Bronchial epithelial cell (primary cell): Measurements from ENCODE around the gene CABLES2. TPM values are rescaled to one million over a fixed set of nuclear protein-coding genes. Genes with fewer than 3 reads are reported as not detected.

Source experiments
- DNase-seq: peaks from one replicate; pipeline ENCODE4 v3.0.0-alpha.2; 2010; ENCODE audit warnings: low read depth
- FAIRE-seq: peaks from 2 replicates; lab custom pipeline; 2011; peaks lifted over from hg19 to GRCh38; lab: Jason Lieb, UNC
- H3K27me3 ChIP-seq: 2 replicates; pipeline ENCODE4 v1.5.1; 2011; ENCODE audit warnings: low read length; ENCODE audit not compliant: control insufficient read depth, insufficient read depth
- H3K36me3 ChIP-seq: 2 replicates; pipeline ENCODE4 v1.5.1; 2011; ENCODE audit warnings: low read length; ENCODE audit not compliant: control insufficient read depth, insufficient read depth
- H3K4me3 ChIP-seq: 2 replicates; pipeline ENCODE4 v1.5.1; 2011; ENCODE audit warnings: mild to moderate bottlenecking, low read depth, low read length, control low read depth
- CTCF ChIP-seq: IDR thresholded peaks from 2 replicates; pipeline ENCODE4 v1.5.1; 2011; ENCODE audit warnings: mild to moderate bottlenecking, moderate library complexity, low read length, control low read depth, inconsistent platforms; ENCODE audit not compliant: insufficient read depth, severe bottlenecking
- total RNA-seq: library from RNA; depleted of rRNA; stranded (reverse); fragments of >200 nt; gene quantifications from 2 replicates; pipeline ENCODE4 v1.2.1, GENCODE V29; 2014

CABLES2 gene
- total RNA-seq, 1 donor from 2014 or later = 1.3 TPM

DNA sequence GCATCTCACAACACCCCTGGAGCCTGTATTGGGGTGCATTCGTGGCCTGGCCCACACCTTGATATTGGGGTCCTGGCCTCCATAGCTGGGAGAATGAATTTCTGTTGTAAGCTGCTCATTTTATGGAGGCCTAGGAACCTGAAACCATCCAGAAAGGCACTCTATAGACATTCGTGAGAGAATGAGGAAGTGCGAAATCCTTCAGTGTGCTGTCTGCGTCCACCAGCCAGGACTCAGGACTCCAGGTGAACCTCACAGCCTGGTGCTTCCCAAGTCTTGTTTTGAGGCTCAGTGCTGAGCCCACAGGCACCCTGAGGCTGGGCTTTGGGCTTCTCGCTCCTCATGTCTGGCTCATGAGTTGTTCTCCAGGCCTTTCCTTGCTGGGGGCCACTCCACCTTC, 32.1 kb upstream of the CABLES2 start:
- DNase-seq (no peak), FAIRE-seq (no peak)
- peaks cover 1% of the 10 kb centered on the region for H3K27me3 ChIP-seq
- H3K36me3 ChIP-seq = no peaks in the 10 kb centered on the region
- H3K4me3 ChIP-seq = no peak overlapping the region
- no peak for TF ChIP-seq CTCF

DNA sequence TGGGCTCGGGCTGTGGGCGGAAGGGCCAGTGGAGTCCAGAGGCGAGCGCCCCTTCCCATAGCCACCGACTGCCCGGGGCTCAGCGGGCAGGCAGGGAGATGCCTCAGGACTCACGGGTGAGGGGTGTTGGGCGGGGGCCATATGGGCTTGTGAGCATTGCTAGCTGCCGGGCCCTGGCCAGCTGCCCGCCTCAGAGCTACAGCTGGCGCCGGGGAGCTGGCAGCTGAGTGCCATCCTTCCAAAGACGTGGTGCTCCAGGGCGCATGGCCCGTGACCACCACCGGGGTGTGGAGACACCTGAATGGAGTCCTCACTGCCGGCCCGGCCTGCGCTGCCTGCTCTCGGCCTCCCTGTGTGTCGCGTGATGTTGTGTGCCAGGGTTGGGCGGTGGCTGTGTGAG, 30.8 kb upstream of the CABLES2 start:
- FAIRE-seq (no peak), DNase-seq (no peak)
- TF ChIP-seq CTCF = no peak
- H3K4me3 ChIP-seq = no peak overlapping the region
- no peaks in the 10 kb centered on the region for H3K36me3 ChIP-seq
- H3K27me3 ChIP-seq = peaks cover 1% of the 10 kb centered on the region

DNA sequence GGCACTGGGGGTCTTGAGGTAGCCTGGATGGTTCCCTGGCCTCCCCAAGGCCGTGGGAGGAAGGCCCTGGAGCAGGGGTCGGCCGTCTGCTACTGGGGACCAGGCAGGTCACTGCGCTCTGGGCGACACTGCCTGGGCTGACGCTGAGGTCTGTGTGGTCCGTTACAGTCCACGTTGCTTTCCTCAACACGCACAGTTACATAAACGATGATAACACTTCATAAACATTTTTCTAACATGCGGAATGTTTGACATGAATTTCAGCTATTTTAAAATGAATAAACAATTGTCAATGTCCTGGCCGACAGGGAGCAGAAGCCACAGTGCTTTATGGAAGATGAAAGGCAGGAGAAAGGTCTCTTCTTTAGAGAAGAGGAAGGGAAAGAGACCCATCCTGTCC, 30.4 kb upstream of the CABLES2 start:
- FAIRE-seq (no peak), DNase-seq (no peak)
- TF ChIP-seq CTCF = no peak
- Histone ChIP-seq H3K27me3 (peaks cover 1% of the 10 kb centered on the region), H3K36me3 (no peaks in the 10 kb centered on the region), H3K4me3 (no peak overlapping the region)

DNA sequence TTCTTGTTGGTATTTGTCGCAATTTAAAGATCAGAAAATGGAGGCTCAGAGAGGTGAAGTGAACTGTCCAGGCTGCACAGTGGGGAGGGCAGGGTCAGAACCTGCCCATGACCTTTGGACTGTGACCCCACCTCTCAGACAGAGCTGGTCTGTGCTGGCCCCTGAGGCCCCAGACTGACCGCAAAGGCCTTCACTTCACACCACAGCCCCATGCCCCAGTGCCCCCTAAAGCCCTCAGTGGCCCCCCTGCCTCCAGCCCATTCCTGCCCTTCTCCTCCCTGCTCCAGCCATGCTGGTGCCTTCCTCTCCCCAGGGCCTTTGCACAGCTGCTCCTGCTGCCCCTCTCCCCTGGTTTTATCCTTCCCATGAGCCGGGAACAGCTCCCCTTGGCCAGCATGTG, 29.6 kb upstream of the CABLES2 start:
- H3K4me3 ChIP-seq = no peak overlapping the region
- no peaks in the 10 kb centered on the region for H3K36me3 ChIP-seq
- DNase-seq = no peak
- TF ChIP-seq CTCF = no peak
- FAIRE-seq = no peak
- H3K27me3 ChIP-seq = peaks cover 1% of the 10 kb centered on the region

DNA sequence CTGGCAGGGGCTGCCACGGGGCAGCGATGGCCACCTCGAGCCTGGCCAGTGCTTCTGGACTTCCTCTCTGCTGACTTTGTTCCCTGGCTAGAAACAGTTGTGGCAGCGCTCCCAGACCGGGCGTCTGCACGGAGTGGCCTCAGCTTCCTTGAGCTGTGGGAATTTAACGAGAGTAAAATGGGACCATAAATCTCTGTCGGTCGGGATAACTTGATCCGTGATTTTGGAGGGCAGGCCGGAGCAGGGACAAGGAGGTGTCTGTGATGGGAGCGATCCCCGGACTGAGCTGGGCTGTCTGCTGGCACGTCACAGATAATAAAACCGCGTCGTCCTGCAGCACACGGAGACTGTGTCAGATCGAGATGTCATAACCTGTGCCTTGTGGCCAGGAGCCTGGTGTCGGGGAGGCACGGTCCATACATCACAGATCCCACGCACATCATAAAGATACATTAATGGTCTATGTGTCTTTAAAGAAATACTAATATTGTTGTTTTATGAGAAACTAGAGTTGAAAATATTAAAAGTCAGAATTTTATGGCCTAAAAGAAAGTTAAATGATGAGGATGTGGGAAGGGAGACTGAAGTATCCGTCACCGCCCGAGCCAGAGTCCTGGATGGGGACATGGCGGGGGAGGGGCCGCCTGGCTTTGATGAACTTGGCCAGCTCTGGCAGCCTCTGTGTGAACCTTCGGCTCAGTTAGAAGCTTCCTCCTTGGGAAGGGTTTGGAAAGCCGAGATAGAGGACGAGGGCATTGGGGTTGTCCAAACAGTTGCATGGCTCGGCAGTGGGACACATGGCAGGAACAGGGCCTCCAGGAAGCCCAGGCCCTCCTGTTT, 26.8 kb upstream of the CABLES2 start:
- no peak for FAIRE-seq
- no peak for TF ChIP-seq CTCF
- no peak overlapping the region for H3K4me3 ChIP-seq
- peaks cover 3% of the 10 kb centered on the region for H3K27me3 ChIP-seq
- DNase-seq = no peak
- no peaks in the 10 kb centered on the region for H3K36me3 ChIP-seq

- no peak overlapping the region for H3K4me3 ChIP-seq
- FAIRE-seq = no peak
- no peak for TF ChIP-seq CTCF
- H3K27me3 ChIP-seq = peaks cover 3% of the 10 kb centered on the region
- DNase-seq = no peak
- H3K36me3 ChIP-seq = no peaks in the 10 kb centered on the region
Measured at GRCh38 chr20:62430866-62431447, 23.9 kb upstream of the CABLES2 start.
